ENCODE results near the gene NHERF1.

The NHERF1 gene

GRCh38 chr17:74816905-74817620, 68.6 kb downstream of the NHERF1 start:
- H3K4me3 ChIP-seq (ENCODE audit: low read depth, low read length) = no peak overlapping the region
- TF ChIP-seq, protein P1, sequence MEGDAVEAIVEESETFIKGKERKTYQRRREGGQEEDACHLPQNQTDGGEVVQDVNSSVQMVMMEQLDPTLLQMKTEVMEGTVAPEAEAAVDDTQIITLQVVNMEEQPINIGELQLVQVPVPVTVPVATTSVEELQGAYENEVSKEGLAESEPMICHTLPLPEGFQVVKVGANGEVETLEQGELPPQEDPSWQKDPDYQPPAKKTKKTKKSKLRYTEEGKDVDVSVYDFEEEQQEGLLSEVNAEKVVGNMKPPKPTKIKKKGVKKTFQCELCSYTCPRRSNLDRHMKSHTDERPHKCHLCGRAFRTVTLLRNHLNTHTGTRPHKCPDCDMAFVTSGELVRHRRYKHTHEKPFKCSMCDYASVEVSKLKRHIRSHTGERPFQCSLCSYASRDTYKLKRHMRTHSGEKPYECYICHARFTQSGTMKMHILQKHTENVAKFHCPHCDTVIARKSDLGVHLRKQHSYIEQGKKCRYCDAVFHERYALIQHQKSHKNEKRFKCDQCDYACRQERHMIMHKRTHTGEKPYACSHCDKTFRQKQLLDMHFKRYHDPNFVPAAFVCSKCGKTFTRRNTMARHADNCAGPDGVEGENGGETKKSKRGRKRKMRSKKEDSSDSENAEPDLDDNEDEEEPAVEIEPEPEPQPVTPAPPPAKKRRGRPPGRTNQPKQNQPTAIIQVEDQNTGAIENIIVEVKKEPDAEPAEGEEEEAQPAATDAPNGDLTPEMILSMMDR (IDR thresholded peaks at IDR 0.05; ENCODE audit: low read depth, low read length) = no peak

- H3K4me3 ChIP-seq (ENCODE audit: low read depth, low read length) = no peak overlapping the region
- TF ChIP-seq, protein P1 (IDR thresholded peaks at IDR 0.05; ENCODE audit: low read depth, low read length) = no peak
These were observed 70.0 kb downstream of the NHERF1 start for GRCh38 chr17:74818291-74818938.
